Measurements from ENCODE around the gene CSNK1G3.
A peak's percentile ranks its signal among the peaks of the same experiment; 100 is the strongest.

GRCh38 chr5:123611406-123611709, 99.4 kb downstream of the CSNK1G3 start:
- peak; percentile 59 for TF ChIP-seq CTCF (conservative IDR thresholded peaks at IDR 0.05)
- no peak for TF ChIP-seq ZFX (IDR thresholded peaks at IDR 0.05)

Data from C4-2B (cell line).